Stimulated activated CD4-positive, alpha-beta T cell treated with anti-CD3 and anti-CD28 coated beads, Interleukin-4, amount 100 ng/mL, for 4 hours (primary cell): ENCODE data around the gene SOX13.

Source experiments
- DNase-seq, 2 experiments: peaks; one replicate each; pipeline ENCODE4 v3.0.0-alpha.2; 2020

SOX13 gene

DNA sequence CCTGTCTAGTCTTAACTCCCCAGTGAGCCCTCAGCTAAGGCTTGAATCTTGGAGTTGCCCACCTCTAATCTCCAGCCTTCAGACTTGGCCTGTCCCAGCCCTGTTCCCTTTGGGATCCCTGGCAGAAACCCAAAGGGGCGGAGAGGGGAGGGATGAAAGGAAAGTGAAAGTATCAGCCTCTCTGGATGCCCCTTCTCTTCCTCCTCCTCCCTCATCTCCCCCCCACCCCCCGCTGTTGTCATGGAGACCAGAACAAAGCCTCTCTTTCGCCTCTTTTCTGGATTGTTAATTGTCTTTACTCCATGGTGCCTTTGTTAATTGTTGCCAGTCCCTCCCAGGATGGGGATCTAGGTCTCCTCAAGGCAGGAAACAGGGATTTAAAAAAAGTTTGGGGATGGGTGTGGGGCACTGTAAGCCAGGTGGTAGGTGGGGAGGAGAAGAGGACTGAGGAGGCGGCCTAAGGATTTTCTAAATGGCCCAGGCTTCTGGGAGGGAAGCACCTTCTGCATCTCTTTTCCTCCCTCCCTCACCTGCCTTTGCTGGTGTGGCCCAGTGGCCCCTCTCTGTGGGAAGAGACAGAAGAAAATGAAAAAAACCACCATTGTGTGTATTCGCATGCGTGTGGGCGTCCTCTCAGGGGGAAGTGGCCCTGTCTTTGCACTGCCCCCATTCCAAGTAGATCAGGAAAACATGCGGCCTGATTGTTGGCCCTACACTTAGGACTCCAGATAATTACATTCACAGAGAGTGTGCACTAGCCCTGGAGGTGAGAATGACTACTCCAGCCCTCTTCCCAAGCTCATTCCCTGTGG lies 7.5 kb upstream of the SOX13 start:
- no peak for DNase-seq

DNA sequence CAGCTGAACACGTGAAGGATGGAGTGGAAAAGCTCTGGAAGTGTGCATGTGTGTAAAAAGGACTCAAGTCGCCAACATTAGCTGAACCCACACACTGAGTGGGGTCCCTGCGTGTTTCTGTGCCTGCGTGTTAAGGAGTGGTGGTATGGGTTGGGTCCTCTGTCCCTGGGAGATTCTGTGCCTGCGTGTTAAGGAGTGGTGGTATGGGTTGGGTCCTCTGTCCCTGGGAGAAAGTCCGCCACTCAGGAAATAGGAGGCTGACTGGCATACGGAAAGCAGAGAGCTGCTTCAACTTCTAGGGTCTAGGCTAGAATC lies 7.0 kb upstream of the SOX13 start:
- DNase-seq: no peak

DNA sequence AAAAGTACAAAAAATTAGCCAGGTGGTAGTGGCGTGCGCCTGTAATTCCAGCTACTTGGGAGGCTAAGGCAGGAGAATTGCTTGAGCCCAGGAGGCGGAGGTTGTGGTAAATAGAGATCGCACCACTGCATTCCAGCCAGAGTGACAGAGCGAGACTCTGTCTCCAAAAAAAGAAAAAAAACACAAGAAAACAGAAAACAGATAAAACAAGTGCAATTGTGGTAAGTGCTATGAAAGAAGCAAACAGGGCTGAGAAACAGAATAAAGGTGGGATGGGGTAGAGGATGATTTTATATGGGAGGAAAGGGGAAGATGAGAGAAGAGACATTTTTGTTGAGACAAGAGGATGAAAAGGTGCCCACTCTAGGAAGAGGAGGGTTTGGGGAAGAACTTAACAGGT lies 5.0 kb upstream of the SOX13 start:
- DNase-seq: no peak

DNA sequence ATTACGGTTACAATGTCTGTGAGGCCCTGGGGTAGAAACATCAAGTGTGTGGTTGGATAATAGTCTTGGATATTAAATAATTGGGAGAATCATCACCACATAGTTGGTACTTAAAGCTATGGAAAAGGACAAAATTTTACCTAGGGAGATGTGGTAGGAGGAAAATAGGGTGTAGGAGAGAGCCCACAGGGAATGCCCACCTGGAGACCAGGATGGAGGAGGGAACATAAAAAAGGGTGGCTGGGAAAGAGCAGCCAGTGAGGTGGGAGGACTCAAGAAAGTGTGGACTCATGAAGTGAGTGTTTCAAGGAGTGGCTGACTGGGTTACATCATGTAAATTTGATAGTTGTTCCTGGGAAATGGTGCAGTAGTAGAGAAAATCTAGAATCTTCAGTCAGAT lies 3.0 kb upstream of the SOX13 start:
- DNase-seq: no peak

DNA sequence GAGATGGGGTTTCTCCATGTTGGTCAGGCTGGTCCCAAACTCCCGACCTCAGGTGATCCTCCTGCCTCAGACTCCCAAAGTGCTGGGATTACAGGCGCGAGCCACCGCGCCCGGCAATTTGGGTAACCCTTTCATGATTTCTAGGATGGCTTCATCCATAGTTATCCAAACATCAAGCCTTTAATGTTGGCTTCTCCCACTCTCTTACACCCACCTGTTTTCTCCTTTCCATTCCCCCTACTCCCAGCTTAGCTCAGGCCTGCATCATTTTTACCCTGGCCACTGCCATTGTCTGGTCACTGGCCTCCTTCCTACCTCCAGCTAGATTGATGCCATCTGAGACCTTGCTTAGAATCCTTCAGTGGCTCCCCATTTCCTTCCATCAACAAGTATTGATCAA lies 2.0 kb upstream of the SOX13 start:
- no peak for DNase-seq

DNA sequence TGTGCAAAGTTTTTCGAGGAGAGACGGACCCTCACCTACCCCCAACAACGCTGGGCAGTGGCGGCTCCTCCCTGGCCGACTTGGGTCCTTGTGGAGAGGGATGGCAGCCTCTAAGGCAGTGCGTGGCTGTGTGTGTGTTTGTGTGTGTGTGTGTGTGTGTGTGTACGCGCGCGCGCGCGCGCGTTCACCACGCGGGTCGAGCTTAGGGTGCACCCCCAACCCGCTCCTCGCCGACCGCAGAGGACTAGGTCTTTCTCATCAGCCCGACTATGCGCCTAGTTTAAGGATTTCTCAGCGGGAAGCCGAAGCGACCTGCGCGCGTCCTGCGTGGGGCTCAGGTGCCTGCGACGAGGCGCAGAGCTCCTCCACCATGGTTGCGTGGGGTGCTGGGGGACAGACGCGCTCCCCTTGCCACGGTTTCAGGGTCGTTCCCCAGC lies 940 bp downstream of the SOX13 start:
- DNase-seq: no peak

DNA sequence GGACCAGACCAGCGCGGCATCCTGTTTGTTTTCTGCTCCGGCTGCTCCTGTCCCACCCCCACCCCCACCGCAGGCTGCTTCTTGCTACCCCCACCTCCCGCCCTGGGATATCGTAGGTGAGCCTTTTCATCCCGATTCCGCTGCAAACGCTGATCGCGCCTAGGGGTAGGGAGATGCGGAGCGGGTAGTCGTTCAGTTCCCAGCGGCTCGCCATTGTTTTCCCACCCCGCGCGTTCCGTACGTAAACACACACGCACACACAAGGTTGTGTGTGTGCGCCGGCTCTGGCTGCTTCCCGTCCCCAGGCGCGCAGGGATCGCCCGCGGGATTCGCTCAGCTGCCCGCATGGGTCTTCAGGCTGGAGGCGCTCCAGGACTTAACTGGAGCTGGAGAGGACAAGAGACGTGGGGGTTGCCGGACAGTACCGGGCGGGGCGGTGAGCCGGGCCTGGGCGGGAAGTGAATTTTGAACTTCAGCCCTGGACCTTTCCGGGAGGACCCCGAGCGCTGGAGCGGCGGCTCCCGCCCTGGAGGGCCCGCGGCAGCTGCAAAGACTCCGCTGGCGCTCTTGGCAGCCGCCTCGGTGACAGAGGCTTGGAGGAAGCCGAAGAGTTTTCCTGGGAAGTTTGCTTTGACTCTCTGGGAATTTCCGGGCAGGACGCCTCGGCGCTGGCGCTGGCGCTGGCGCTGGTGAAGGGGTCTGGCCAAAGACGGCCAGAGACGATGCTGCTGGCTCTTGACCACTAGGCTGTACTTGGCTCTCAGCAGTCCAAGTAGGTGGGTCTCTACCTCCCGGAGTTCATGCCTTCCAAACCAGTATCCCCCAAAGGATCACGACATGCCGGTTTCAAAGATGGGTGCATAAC lies 1.6 kb downstream of the SOX13 start:
- DNase-seq: no peak

DNA sequence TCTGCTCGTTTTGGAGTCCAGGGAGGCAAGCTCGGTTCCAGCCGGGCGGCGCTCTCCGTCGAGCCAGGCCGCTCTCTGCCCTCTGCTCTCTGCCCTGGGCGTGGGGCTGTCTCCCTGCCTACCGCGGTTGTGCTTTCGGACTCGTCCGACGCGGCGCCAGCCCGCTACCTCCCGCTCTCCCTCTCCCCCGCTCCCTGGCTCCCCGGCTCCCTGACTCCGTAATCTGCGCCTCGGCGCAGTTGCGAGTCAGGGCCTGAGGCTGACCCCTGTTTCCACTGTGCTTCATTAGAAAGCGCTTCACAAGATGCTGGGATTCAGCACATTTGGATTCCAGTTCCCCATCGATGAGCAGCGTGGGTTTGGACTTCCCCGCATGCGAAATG lies 2.2 kb downstream of the SOX13 start:
- no peak for DNase-seq

DNA sequence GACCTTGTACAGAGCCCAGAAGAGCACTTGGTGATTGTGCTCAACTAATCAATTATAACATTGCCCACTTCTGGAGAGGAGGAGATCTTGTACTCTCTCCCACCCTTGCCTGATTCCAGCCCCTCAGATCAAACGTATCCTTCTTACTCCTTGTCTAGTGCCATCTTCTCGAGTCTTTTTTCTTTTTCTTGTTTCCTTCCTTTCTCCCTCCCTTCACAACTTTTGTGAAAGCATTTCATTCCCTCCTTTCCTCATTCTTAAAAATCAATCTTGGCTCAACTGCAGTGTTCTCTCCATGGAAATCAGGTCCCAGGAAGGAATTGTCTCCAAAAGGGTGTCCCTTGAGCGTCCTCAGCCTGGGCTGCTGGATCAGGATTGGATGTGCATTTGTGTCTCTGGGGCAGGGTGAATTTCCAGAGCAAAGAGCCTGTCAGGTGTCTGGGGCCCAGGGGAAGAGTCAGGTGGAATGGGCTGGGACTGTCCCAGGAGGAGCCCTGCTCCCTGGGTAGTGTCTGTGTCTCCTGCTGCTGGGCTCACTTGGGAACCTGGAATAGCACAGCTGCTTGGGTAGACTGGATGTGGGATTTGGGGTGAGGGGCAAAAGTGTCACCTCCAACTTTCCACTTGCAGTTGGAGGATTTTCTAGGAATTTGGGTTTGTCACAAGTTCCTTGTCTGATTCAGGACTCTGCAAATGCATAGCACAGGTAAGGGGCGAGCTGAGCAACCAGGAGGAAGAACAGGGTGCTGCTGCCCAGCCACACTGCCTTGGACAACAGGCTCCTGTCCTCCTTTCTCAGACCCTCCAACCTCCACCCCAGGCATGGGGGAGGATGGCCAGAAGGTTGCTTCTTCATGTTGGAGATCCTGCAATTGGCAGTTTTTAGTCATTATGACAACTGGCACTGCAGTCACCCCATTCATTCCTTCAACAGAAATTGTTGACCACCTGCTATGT lies 3.3 kb downstream of the SOX13 start:
- no peak for DNase-seq

DNA sequence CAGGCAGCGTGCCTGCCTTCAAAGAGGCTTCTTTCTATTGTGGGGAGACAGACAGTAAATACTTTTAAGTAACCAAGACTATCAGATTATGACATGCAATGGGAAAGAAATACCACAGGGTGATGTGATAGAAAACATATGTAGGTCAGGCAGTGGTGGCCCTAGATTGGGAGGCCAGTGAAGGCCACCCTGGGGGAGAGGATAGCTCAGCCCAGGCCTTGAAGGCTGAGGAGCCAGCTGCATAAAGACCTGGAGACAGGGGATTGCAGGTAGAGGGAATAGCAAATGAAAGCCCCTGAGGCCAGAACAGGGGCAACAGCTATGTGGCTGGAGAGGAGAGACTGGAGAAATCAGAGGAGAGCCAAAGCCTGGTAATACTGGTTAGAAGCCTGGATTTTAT lies 4.0 kb downstream of the SOX13 start:
- no peak for DNase-seq

DNA sequence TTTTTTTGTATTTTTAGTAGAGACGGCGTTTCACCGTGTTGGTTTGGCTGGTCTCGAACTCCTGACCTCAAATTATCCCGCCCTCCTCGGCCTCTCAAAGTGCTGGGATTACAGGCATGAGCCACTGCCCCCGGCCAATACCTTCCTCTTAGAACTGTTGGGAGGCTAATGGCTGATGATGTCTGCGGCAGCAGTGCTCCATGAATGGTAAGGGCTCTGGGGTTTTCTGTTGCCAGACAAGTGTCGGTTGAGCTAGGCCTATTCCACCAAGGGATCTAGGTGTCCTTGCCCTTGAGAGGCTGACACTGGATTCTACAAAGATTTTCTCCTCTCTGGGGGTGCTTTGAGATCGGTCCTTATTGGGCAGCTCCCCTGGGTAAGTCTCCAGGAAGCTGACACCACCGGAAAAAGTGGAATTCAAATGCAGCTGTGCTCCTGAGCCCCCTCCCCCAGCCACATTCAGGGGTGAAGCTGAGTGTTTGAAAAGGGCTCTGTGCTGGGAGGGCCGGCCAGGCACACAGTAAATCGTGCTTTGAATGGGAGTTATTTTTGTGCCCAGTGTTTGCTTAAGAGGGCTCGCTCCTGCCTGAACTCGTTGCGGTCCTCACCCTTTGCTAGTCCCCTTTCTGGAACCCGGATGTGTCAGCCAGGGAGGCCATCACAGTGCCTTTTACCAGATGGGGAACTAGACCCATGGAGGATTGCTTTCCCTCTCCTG lies 5.2 kb downstream of the SOX13 start:
- no peak for DNase-seq

DNA sequence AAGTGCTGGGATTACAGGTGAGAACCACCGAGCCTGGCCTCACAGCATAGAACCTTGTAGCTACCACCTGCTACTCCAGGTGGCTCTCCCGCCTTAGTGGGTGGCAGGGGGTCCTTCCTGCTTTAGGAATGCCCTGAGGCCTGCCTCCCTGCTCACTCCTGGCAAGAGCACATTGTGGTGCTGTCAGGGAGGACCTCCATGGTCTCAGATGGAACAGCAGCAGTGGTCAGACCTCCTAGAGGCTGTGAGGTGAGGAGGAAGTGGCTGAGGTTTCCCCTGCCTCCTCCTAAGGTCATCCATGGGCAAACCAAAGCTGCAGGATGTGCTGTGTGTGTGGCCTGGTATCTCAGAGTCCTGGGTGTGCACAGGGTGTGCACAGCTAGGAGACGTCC lies 6.7 kb downstream of the SOX13 start:
- DNase-seq: no peak

DNA sequence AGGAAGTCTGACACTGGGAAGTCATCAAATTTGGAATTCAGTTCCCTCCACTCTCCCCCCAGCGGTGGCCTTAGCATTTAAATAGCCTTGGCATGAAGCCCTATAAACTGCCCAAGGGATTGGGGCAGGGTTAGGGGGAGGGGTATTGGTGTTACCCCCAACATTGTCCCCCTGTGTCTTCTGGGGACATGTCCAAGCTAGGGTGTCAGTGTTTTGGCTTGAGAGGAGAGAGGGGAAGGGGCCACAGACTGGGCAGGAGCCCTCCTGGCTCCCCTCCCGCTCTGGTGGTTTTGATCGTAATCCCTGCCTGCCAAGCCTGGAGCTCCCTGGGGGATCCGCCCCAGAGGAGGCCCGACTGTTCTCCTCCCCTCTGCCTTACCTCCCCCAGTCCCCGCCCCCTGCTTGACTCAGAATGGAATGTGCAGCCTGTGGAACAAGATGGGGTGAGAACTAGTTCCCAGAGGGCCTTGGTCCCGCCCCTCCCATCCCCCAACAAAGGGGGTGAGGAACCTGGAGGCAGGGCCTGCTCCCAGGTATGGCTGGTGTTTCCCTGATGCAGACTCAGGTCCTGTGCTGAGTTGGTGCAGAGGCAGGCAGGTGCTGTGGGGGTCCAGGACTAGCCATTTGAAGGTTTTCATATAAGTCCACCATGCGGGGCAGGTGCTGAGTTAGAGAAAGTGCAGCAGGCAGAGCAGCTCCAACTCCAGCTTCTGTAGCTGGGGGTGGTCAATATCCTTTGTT lies 7.4 kb downstream of the SOX13 start:
- no peak for DNase-seq

DNA sequence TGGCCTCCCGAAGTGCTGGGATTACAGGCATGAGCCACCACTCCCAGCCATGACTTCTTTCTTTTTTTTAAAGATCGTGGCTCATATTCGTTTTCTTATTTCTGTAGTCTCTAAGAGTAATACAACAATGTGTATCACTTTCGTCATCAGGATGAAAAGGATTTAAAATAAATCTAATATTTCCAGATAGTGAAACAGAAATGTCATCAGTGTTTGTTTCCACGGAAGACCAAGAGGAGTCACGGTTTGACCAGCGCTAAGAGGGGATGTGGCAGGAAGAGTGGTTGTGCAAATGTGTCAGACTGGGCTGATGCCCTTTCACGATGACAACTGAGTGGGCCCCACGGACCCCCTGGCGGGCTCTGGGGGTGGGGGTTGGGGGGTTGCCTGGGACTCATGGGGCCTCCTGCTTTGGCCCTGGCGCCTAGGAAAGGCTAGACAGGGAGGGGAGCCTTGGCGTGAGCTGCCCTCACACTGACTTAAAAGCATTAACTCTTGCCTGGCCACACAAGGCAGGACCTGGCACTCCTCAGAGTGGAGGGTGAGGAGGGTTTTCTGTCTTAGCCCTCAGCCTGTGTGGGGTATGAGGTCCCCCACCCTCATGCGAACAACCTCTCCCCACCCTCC lies 8.4 kb downstream of the SOX13 start:
- DNase-seq: no peak

DNA sequence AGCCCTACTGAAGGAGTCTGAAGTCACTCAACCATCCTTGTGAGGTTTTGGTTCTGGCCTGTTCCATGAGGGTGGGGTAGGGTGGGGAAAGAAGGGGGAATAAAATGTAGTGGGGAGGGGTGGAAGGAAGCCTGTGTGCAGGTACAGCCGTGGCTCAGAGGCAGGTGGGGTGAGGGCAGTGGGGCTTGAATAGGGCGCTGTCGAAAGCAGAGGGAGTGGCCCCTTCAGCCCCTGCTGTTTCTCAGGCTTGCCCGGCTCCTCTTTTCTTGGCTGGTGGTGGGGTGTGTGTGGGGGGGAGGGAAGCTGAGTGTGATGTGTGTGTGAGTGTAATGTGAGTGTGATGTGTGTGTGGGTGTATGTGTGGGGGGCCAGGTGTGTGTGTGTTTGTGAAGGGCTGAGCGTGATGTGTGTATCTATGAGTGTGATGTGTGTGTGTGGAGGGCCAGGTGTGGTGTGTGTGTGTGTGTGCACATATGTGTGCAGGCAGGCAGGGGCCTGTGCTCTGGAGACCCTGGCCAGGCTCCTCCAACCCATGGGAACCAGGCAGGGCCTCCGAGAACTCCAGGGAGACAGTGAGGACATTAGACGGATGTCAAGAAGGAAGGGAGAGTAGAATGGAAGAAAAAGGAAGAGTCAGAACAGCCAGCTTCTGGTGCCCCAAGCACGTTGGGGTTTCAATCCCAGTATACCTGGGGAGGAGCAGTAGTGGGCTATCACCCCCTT lies 9.0 kb downstream of the SOX13 start:
- DNase-seq: no peak

DNA sequence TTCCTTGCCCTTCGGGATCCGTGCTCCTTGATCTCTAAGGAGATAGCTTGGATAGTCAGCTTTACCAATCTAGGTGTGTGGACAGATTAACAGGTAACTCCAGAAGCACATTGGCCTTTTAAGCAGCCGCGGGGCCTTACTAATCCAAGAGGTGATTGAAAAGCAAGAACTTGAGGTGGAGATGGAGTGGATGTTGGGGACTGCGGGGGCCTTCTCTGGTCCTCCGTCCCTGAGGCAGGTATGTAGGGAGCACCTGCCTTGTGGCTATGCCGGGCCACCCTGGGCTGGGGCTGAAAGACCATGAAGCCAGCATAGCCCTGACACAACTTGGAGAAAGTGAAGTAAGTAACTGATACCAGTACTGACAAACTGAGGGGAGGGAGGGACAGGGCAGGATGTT lies 10.6 kb downstream of the SOX13 start:
- no peak for DNase-seq

DNA sequence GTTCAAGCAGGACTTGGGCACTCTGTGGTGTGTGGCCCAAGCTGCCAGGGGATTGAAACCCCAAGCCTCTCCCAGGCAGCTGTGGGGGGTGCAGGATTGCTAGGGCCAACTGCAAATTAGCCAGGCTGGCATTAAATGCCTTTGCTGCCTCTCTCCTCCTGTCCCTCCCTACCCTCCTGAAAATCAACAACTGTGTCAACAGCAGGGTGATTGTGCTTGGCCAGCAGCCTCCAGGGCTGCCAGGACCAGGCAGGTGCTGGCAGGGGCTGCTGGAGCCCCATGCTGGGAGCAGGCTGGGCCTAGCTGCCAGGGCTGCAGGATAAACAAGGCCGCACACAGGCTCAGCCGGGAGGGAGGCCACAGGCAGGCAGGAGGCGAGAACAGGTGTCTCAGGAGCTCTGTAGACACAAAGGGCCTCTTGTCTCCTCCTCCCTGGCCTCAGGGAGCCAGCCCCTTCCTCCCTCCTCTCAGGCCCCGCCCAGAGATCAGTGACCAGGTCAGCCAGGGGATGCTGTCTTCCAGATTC lies 11.4 kb downstream of the SOX13 start:
- no peak for DNase-seq

DNA sequence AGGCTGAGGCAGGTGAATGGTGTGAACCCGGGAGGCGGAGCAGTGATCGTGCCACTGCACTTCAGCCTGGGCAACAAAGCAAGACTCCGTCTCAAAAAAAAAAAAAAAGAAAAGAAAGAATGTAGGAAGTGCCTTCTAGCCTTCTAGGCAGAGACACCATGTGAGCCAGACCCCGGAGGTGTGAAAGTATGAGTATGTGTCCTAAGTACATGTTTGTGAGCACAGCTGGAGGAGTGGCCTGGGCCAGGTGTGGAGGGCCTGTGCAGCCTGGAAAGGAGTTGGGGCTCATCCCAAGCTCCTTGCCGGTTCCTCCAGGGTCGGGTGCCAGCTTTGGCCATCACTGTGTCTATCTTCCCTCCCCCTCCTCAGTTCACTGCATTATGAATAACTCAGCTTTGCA lies 13.0 kb downstream of the SOX13 start:
- no peak for DNase-seq

DNA sequence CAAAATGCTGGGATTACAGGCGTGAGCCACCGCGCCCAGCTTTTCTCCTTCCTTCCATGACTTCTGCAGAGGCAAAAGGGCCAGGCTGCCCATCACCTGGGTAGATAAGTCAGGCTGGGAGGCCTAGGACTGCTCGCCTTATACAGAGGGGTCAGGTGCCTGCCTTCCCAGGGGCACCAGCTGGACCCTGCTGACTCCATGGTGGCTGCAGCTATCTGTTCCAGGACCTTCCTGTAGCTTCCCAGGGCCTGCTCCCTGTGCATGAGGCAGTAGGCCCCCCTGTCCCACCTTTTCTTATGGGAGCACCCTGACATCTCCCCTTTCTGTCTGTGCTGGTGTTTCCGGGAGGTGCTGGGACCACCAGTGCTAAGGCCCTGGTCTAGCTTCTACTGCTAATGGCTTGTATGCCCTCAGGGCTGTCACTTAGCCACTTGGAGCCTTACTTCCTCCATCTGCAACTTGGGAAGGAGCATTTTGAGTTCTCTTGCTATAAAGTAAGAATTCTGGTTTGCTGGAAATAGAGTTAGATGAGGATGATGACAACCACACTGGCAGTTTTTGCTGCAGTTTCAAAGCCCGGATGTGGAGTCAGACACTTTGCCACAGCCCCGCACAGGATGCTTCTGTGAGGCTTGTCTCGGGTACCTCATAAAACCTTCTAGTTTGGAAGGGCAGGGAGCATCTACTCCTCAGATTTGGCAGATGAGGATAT lies 14.4 kb downstream of the SOX13 start:
- DNase-seq: no peak
